IPS-20b (cell line): ENCODE data around the gene AZI2.

Experiments
- H3K27ac ChIP-seq: one replicate; pipeline ENCODE4 v1.5.1; 2013; ENCODE audit warnings: low read length
- H3K27me3 ChIP-seq: 2 replicates; pipeline ENCODE4 v1.6.1; 2013; ENCODE audit warnings: mild to moderate bottlenecking, low read length, inconsistent platforms; ENCODE audit not compliant: insufficient read depth
- H3K36me3 ChIP-seq: 2 replicates; pipeline ENCODE4 v1.6.1; 2013; ENCODE audit warnings: low read depth, mild to moderate bottlenecking, inconsistent platforms, low read length, moderate library complexity; ENCODE audit not compliant: insufficient read depth
- H3K4me1 ChIP-seq: 2 replicates; pipeline ENCODE4 v1.6.1; 2013; ENCODE audit warnings: mild to moderate bottlenecking, control low read depth, inconsistent platforms, low read length, moderate library complexity; ENCODE audit not compliant: insufficient read depth
- H3K4me3 ChIP-seq: 2 replicates; pipeline ENCODE4 v1.5.1; 2013; ENCODE audit warnings: mild to moderate bottlenecking, low read length, inconsistent platforms
- H3K9ac ChIP-seq: 2 replicates; pipeline ENCODE4 v1.6.1; 2013; ENCODE audit warnings: low read depth, mild to moderate bottlenecking, inconsistent platforms, low read length, moderate library complexity
- H3K9me3 ChIP-seq: 2 replicates; pipeline ENCODE4 v1.6.1; 2013; ENCODE audit warnings: mild to moderate bottlenecking, low read depth, low read length, inconsistent platforms; ENCODE audit not compliant: insufficient read depth

Gene AZI2

DNA sequence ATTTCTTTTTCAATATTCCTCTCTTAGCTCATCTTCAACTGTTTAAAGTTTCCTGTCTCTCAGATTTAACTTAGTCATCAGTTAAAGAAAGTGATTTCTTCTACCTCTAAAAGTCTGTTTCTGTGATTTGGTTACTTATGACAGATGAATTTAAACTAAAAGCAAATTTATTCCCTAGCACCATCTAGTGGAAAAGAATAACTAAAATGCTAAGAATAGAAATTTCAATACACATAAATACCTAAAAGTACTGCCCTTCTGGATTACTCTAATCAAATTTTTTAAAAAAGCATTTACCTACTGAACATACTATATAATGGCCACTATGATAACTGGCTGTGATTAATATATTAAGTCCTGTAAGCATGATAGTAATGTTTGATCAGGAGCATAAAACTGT is 14.1 kb downstream of the AZI2 start:
- H3K9me3 ChIP-seq = no peaks in the 10 kb centered on the region
- H3K4me1 ChIP-seq = no peaks in the 10 kb centered on the region
- H3K36me3 ChIP-seq = peaks cover 41% of the 10 kb centered on the region

DNA sequence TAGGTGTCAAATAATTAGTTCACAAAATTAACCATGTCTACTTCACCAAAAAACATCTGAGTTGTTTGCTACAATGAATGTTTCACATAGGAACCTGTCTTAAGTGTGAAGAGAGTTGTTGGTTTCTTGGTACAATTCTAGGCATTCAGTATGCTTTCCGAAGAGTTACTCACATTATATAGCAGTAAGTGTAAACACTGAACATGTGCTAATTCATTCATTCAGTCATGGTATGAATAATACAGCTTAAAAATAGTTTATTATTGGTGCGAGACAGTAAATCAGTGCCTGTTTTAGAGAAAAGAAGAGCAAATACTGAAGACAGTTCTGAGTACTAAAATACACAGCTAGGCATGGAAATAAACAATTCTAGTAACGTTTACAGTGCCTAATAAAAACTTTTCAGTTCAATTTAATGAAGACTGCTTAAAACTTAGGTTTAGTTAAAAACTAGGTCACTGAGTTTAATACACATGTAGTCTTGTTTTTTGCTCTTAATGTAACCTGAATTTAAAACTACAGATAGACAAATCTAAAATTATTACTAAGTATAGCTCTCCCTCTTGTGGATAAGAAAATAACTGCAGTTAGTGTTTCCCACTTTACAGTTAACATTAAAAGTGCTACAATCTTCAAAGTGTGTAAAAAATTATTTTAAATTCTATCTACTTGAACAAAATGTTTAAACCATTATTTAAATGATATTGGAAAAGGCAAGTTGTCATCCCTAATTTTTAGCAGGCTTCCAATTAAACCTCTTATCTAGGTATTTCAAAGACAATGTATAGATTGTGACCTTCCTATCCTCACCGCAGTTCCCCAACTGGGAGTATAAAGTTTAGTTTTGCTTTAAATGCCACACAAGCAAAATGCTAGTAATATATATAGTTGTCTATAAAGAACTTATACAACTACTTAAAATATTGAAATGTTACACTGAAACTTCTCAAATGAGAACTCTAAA is 20.2 kb downstream of the AZI2 start:
- peaks cover 46% of the 10 kb centered on the region for H3K36me3 ChIP-seq
- no peaks in the 10 kb centered on the region for H3K9me3 ChIP-seq
- no peak overlapping the region for H3K9ac ChIP-seq
- no peak overlapping the region for H3K27ac ChIP-seq
- no peak overlapping the region for H3K4me3 ChIP-seq
- no peaks in the 10 kb centered on the region for H3K27me3 ChIP-seq
- H3K4me1 ChIP-seq = no peaks in the 10 kb centered on the region

More for the DNA sequence above, 14.1 kb downstream of the AZI2 start:
- H3K4me3 ChIP-seq = no peak overlapping the region
- no peak overlapping the region for H3K27ac ChIP-seq
- no peak overlapping the region for H3K9ac ChIP-seq
- no peaks in the 10 kb centered on the region for H3K27me3 ChIP-seq

DNA sequence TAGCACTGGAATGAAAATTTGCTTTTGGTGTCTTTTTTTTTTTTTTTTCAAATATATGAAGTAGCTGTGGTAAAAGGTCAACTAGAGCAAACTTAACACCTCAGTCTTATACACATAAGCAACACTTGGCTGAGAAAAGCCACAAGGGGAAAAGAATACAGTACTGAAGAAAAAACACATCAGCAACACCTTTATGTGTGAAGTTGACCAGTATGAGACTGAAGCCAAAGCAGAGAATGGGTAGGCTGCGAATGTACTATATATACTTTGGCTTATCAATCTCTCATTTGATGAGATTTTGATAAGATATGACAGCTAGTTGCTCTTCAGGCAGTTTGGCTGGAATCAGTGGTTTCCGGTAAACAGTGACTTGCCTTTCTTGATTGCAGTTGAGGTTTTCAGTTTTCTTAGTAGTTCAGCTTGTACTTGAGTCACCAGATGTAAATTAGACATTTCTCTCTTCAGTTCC is 22.1 kb downstream of the AZI2 start:
- H3K27me3 ChIP-seq = no peaks in the 10 kb centered on the region
- H3K4me3 ChIP-seq = no peak overlapping the region
- no peaks in the 10 kb centered on the region for H3K9me3 ChIP-seq
- no peak overlapping the region for H3K27ac ChIP-seq
- no peaks in the 10 kb centered on the region for H3K4me1 ChIP-seq
- peaks cover 35% of the 10 kb centered on the region for H3K36me3 ChIP-seq
- H3K9ac ChIP-seq = no peak overlapping the region

GRCh38 chr3:28322464-28322863 is 26.2 kb downstream of the AZI2 start:
- no peak overlapping the region for H3K27ac ChIP-seq
- no peak overlapping the region for H3K9ac ChIP-seq

DNA sequence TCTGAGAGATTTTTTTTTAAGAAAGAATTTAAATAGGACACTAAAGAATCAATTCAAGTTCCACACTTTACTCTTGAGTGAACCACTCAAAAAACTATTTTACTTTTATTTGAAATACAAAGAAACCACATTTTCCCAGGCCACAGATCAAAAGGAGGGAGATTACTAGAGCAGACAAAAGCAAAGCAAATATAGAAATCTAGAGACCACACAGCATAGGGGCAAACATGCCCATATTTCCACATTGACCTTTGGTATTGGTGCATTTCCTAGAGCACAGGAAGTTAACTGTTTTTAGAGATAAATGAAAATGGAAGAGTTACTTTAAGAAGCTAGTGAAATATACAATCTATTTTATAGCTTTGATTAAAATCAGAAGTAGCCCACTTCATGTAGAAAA is 27.6 kb downstream of the AZI2 start:
- Histone ChIP-seq H3K27ac (no peak overlapping the region), H3K9ac (no peak overlapping the region), H3K4me1 (no peaks in the 10 kb centered on the region), H3K4me3 (no peak overlapping the region), H3K9me3 (no peaks in the 10 kb centered on the region), H3K27me3 (no peaks in the 10 kb centered on the region), H3K36me3 (peaks cover 32% of the 10 kb centered on the region)

More at GRCh38 chr3:28322464-28322863, 26.2 kb downstream of the AZI2 start:
- no peaks in the 10 kb centered on the region for H3K27me3 ChIP-seq
- no peaks in the 10 kb centered on the region for H3K4me1 ChIP-seq
- H3K4me3 ChIP-seq = no peak overlapping the region
- H3K9me3 ChIP-seq = no peaks in the 10 kb centered on the region
- peaks cover 39% of the 10 kb centered on the region for H3K36me3 ChIP-seq

DNA sequence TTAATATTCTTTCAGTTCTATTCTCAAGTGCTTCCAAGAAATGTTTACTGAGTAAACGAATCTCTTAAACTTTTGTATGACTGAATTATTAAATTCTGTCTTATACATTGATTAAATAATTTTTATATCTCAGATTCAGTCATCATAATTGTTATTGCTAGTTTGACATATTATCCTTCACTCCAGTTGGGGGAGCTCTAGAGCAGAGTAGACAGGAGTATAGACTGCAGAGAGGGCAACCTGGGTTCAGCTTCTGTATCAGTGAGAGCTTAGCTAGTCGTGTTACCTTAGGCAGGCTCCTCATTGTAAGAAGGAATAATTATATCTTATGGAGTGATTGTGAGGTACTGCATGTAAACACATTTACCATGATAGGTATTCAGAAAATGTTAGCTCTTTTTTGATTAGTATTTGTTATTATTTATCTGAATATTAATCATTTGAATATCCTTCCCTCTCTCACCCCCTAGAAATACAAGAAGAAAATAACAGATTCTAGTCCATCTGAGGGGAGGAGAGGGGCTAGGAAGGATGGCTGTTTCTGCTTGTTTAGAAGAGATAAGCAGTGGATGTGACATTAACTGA is 31.1 kb downstream of the AZI2 start:
- H3K9me3 ChIP-seq = no peaks in the 10 kb centered on the region
- H3K4me3 ChIP-seq = no peak overlapping the region
- H3K9ac ChIP-seq = no peak overlapping the region
- no peaks in the 10 kb centered on the region for H3K27me3 ChIP-seq
- H3K27ac ChIP-seq = no peak overlapping the region
- peaks cover 7% of the 10 kb centered on the region; the same call in 1 of the 2 replicates for H3K36me3 ChIP-seq
- H3K4me1 ChIP-seq = no peaks in the 10 kb centered on the region

DNA sequence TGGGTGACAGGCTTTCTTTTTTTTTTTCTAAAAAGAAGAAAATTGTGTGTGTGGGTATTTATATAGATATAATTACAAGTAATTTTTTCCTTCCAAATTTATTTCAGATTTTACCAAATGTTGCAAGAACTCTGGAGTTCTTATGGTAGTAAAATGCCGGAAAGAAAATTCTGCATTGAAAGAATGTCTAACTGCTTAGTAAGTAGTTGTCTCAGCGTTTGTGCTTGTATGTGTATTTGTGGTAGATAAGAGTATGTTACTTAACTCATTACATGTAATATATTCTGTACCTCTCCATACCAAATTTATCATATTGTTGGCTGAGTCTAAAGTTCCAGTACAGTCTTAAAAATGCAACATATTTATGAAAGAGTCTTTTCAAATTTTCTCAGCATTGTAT is 32.4 kb downstream of the AZI2 start:
- H3K27ac ChIP-seq = no peak overlapping the region
- H3K4me3 ChIP-seq = no peak overlapping the region
- H3K9ac ChIP-seq = no peak overlapping the region
- no peaks in the 10 kb centered on the region for H3K4me1 ChIP-seq
- no peaks in the 10 kb centered on the region for H3K27me3 ChIP-seq
- no peaks in the 10 kb centered on the region for H3K9me3 ChIP-seq
- peaks cover 7% of the 10 kb centered on the region; the same call in 1 of the 2 replicates for H3K36me3 ChIP-seq

DNA sequence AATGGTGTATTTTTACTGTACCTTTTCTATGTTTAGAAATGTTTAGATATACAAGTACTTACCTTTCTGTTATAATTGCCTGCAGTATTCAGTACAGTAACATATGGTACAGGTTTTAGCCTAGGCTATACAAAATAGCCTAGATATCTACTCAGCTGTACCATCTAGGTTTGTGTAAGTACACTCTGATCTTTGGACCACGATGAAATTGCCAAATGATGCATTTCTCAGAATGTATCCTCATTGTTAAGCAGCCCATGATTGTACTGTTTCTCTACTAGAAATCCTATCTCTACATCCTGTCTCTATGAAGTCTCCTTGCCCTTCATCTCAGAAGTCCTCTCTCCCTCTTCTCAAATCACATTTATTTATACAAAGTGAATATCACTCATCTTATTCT is 32.9 kb downstream of the AZI2 start:
- Histone ChIP-seq H3K9me3 (no peaks in the 10 kb centered on the region), H3K4me3 (no peak overlapping the region), H3K36me3 (peaks cover 7% of the 10 kb centered on the region; the same call in 1 of the 2 replicates), H3K27me3 (no peaks in the 10 kb centered on the region), H3K27ac (no peak overlapping the region), H3K4me1 (no peaks in the 10 kb centered on the region), H3K9ac (no peak overlapping the region)

DNA sequence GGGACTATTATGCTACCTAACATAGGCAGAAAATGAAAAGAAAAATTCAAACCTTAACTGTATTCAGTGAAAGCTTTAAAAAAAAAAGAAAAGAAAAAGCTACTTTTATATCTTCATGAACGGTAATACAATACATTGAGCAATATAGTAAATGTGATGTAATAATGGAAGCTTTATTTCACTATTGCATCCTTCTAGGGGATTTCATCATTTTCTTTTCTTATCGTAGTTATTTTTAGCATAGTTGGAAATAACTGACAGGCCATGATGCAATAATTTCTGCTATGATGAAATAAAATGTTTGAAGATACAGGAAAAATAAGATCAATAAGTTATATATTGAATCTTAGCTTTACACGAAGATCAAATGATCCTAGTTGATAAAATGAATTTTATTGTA is 40.4 kb downstream of the AZI2 start:
- Histone ChIP-seq H3K9ac (no peak overlapping the region), H3K4me3 (no peak overlapping the region), H3K36me3 (no peaks in the 10 kb centered on the region), H3K27ac (no peak overlapping the region), H3K9me3 (no peaks in the 10 kb centered on the region), H3K4me1 (peaks cover 5% of the 10 kb centered on the region), H3K27me3 (no peaks in the 10 kb centered on the region)

DNA sequence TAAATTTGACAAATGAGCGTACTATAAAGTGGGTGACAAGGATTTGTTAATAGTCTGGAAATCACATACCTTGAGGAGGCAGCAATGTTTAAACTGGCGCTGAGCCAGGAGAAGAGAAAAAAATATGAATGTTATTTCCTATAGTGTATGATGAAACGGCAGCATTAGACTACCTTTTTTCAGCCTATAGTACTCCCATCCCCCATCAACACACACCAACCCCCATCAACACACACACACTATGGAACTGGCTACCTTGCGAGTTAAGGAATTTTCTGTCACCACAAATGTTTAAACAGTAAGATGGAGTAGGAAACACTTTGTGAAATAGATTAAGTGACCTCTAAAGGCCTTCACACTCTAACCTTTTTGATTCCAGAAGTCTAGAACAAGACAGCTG is 46.9 kb downstream of the AZI2 start:
- Histone ChIP-seq H3K27me3 (no peaks in the 10 kb centered on the region), H3K4me3 (no peak overlapping the region), H3K9me3 (no peaks in the 10 kb centered on the region), H3K4me1 (no peaks in the 10 kb centered on the region), H3K36me3 (no peaks in the 10 kb centered on the region), H3K9ac (no peak overlapping the region), H3K27ac (no peak overlapping the region)

DNA sequence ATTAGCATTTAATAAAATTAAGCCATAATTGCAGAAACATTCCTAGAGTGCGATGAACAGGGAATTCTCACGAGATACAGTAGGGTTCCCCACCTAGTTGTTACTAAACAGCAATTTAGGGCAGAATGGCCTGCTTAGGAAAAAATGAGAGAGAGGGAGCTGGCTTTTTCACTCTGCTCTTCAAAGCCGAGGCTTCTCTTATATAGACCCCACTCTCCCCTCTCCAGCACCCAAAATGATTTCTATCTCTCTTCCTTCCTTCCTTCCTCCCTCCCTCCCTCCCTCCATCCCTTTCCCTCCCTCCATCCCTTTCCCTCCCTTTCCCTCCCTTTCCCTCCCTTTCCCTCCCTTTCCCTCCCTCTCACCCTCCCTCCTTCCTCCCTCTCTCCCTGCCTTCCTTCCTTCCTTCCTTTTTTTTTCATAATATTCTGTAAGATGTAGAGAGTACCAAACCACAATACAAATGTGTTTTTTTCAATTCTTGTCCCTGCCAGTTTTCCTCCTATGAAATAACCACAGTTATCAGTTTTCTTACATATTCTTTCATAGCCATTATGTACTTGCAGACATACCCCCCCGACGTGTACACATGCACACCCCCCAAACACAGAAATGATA is 48.2 kb downstream of the AZI2 start:
- Histone ChIP-seq H3K9ac (no peak overlapping the region), H3K27me3 (no peaks in the 10 kb centered on the region), H3K4me3 (no peak overlapping the region), H3K9me3 (no peaks in the 10 kb centered on the region), H3K27ac (no peak overlapping the region), H3K4me1 (peaks cover 3% of the 10 kb centered on the region; the same call in 1 of the 2 replicates), H3K36me3 (no peaks in the 10 kb centered on the region)
